C4-2B (cell line): Measurements from ENCODE around the gene RNF32.

Experiments used
- CTCF ChIP-seq: fragments of 450-650 bp; conservative IDR thresholded peaks from 2 replicates; pipeline ENCODE4 v1.5.1; 2017; ENCODE audit warnings: mild to moderate bottlenecking
- ZFX ChIP-seq: fragments of 450-650 bp; IDR thresholded peaks from 2 replicates; pipeline ENCODE4 v1.6.1; 2017

GRCh38 chr7:156618780-156619367, 21.7 kb upstream of the RNF32 start:
- TF ChIP-seq CTCF: no peak
- TF ChIP-seq ZFX: no peak
